GM12878 (cell line): Measurements from ENCODE around the gene TTC39A.

Experiments
- EP300 ChIP-seq, 2 experiments: fragments of 150-350 bp in 1 of 2; IDR thresholded peaks; 2 replicates each; pipeline ENCODE4 v1.6.1; 2011 to 2012; ENCODE audit warnings: low read depth in 2 of 2, low read length in 2 of 2, borderline replicate concordance in 1 of 2, improper control_type of control experiment in 1 of 2, inconsistent platforms in 1 of 2; ENCODE audit not compliant: control insufficient read depth in 1 of 2
- ETV6 ChIP-seq, 2 experiments: fragments of 450-650 bp in 1 of 2; IDR thresholded peaks in 1 of 2; conservative IDR thresholded peaks in 1 of 2; 2 replicates each; pipeline ENCODE4 v1.6.1; 2014; ENCODE audit warnings: antibody characterized with exemption in 1 of 2, borderline replicate concordance in 1 of 2, low read depth in 1 of 2, mild to moderate bottlenecking in 1 of 2, moderate library complexity in 1 of 2
- POLR2A ChIP-seq: IDR thresholded peaks from 2 replicates; pipeline ENCODE4 v1.6.1; 2011; ENCODE audit warnings: low read depth, mild to moderate bottlenecking, low read length
- RFX5 ChIP-seq: IDR thresholded peaks from 2 replicates; pipeline ENCODE4 v1.6.1; 2011; ENCODE audit warnings: low read depth, low read length, improper control_type of control experiment
- TF ChIP-seq, protein P1 (sequence below), 3 experiments: IDR thresholded peaks in 2 of 3; conservative IDR thresholded peaks in 1 of 3; 2 replicates each; pipeline ENCODE4 v1.5.1; 2011; ENCODE audit warnings: low read depth in 3 of 3, low read length in 3 of 3, mild to moderate bottlenecking in 3 of 3, control low read depth in 2 of 3, moderate library complexity in 2 of 3, inconsistent platforms in 1 of 3, mixed read lengths in 1 of 3; ENCODE audit not compliant: control insufficient read depth in 2 of 3, insufficient read depth in 1 of 3; ENCODE audit errors: extremely low read depth in 1 of 3

DNA sequence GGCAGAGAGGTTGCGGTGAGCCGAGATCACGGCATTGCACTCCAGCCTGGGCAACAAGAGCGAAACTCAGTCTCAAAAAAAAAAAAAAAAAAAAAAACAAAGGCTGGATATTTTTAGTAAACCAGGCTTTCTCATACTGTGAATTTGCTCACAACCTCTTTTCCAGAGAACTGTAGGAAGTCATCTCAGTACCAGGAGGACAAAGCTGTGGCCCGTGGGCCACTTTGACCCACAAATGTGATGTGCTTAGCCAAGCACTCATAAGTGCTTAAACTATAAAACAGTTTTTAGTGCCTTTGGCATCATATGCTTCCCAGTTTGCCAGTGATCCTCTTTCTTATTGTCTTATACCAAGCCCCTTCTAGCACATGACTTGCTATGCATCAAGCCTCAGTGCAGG is 47.8 kb downstream of the TTC39A start:
- TF ChIP-seq, protein P1, sequence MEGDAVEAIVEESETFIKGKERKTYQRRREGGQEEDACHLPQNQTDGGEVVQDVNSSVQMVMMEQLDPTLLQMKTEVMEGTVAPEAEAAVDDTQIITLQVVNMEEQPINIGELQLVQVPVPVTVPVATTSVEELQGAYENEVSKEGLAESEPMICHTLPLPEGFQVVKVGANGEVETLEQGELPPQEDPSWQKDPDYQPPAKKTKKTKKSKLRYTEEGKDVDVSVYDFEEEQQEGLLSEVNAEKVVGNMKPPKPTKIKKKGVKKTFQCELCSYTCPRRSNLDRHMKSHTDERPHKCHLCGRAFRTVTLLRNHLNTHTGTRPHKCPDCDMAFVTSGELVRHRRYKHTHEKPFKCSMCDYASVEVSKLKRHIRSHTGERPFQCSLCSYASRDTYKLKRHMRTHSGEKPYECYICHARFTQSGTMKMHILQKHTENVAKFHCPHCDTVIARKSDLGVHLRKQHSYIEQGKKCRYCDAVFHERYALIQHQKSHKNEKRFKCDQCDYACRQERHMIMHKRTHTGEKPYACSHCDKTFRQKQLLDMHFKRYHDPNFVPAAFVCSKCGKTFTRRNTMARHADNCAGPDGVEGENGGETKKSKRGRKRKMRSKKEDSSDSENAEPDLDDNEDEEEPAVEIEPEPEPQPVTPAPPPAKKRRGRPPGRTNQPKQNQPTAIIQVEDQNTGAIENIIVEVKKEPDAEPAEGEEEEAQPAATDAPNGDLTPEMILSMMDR (IDR thresholded peaks at IDR 0.05 in 2 of 3, conservative IDR thresholded peaks at IDR 0.05 in 1 of 3; ENCODE audit: control insufficient read depth in 2 of 3, extremely low read depth in 1 of 3, insufficient read depth in 1 of 3, low read depth in 3 of 3, low read length in 3 of 3): no peak
- TF ChIP-seq ETV6 (conservative IDR thresholded peaks at IDR 0.05 in 1 of 2, IDR thresholded peaks at IDR 0.05 in 1 of 2; ENCODE audit: borderline replicate concordance in 1 of 2, low read depth in 1 of 2): no peak
- TF ChIP-seq EP300 (IDR thresholded peaks at IDR 0.05; ENCODE audit: borderline replicate concordance in 1 of 2, control insufficient read depth in 1 of 2, low read depth in 2 of 2, low read length in 2 of 2): no peak
- no peak for TF ChIP-seq RFX5
- TF ChIP-seq POLR2A: no peak
